AG09309 (cell line): Measurements from ENCODE around the gene SERF2.
"Not testable (repeated sequence)": the region's sequence is repeated elsewhere in the genome, so short reads cannot be mapped to it uniquely, and the experiment has no call there.

Source experiments
- DNase-seq: peaks from one replicate; pipeline ENCODE4 v3.0.0-alpha.2; 2010; ENCODE audit warnings: low read depth
- H3K4me3 ChIP-seq: 2 replicates; pipeline ENCODE4 v1.5.1; 2011; ENCODE audit warnings: mild to moderate bottlenecking, low read depth, low read length, moderate library complexity; ENCODE audit not compliant: control insufficient read depth
- TF ChIP-seq, protein P1 (sequence below): IDR thresholded peaks from 2 replicates; pipeline ENCODE4 v1.5.1; 2011; ENCODE audit warnings: mild to moderate bottlenecking, low read depth, low read length, inconsistent platforms; ENCODE audit not compliant: insufficient read depth, control insufficient read depth; ENCODE audit errors: missing control alignments

The SERF2 gene

DNA sequence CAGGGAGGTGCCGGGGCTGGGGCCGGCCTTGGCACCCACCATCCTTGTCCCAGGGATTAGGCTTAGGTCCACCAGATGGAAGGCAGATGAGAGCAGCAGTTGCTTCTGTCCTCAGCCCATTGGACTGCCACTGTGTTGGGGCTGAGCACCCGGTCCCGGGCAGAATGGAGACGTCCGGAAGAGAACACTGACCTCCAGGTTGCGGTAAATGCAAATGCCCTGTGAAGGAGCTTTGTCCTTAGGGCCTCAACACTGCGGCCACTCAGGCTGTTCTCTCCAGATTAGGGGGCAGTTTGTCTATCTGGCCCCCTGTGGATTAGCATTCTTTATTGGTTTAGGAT is 7.8 kb downstream of the SERF2 start, which contains the start of gene SERINC4:
Gene SERINC4 (minus strand): TSS at position 276 of the 341 bp plus-strand sequence. CDS start 234 bp downstream, at position 42.
- no peak for DNase-seq
- TF ChIP-seq, protein P1, sequence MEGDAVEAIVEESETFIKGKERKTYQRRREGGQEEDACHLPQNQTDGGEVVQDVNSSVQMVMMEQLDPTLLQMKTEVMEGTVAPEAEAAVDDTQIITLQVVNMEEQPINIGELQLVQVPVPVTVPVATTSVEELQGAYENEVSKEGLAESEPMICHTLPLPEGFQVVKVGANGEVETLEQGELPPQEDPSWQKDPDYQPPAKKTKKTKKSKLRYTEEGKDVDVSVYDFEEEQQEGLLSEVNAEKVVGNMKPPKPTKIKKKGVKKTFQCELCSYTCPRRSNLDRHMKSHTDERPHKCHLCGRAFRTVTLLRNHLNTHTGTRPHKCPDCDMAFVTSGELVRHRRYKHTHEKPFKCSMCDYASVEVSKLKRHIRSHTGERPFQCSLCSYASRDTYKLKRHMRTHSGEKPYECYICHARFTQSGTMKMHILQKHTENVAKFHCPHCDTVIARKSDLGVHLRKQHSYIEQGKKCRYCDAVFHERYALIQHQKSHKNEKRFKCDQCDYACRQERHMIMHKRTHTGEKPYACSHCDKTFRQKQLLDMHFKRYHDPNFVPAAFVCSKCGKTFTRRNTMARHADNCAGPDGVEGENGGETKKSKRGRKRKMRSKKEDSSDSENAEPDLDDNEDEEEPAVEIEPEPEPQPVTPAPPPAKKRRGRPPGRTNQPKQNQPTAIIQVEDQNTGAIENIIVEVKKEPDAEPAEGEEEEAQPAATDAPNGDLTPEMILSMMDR: no peak
- H3K4me3 ChIP-seq: peak within 1 kb of the TSS; percentile 95

DNA sequence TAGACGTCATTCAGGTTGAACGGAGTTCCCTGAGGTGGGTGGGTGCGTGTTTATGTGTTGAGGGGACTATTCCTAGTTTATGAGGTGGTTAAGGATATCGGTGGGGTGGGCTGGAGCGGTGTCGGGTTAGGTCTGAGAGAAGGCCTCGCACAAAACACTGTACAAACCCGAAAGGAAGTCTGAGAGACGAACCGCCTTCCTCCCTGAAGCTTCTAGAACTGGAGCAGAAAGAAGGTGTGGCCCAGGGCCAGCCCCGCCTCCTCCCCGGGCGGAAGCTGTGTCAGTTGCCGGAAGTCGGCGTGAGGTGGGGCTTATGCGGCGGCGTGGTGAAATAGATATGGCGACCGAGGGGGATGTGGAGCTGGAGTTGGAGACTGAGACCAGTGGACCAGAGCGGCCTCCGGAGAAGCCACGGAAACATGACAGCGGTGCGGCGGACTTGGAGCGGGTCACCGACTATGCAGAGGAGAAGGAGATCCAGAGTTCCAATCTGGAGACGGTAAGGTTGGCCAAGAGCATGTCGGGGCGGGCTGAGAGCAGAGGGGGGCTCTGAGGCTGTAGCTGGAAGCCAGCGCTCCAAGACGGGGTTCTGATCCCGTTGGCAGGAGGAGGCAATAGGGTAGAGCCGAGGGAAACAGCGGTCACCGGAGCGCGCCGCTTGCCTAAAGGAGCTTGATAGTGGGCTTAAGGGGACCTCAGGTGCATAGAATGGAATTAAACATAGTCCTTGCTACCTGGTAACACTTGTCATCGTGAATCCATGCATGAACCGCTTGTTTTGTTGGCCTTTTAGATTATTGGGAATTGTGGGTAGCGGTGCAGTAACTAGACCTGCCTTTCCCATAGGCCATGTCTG is 8.4 kb downstream of the SERF2 start, which contains the start of gene HYPK:
Gene HYPK (plus strand): TSS at position 314 of the 856 bp plus-strand sequence. CDS start 24 bp downstream, at position 338.
- DNase-seq: peak; percentile 42
- TF ChIP-seq, protein P1: no peak

DNA sequence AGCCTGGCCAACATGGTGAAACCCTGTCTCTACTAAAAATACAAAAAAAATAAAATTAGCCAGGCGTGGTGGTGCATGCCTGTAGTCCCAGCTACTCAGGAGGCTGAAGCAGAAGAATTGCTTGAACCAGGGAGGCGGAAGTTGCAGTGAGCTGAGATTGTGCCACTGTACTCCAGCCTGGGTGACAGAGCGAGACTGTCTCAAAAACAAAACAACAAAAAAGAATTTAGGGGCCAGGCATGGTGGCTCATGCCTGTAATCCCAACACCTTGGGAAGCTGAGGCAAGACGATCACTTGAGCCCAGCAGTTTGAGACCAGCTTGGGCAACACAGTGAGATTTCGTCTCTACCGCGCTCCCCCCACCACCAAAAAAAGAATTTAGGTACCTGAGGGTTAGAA is 10.6 kb downstream of the SERF2 start:
- H3K4me3 ChIP-seq, DNase-seq: not testable (repeated sequence)

More for the DNA sequence above, 8.4 kb downstream of the SERF2 start, which contains the start of gene HYPK:
- peak within 1 kb of the TSS; percentile 95 for H3K4me3 ChIP-seq

DNA sequence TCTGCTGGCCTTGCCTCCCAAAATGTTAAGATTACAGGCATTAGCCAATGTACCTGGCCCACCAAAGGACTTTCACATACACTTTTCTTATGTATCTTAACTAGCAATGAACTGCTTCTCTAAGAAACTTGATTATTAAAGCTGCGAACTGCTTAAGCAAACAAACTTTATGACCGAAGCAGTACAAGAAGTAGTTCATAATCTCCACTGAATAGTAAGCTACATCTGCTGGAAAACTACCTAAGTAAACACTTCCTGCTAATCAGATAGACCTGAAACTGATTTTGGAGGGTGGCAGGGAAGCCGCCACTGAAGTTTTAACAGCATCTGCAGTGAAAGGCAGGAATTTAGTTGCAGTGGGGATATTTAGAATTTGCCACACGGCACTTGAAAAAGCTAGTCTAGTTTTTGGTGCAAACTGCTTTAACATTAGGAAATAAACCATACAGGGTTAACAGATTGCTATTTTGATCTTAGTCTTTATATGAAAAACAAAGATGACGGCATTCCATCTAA is 16.4 kb downstream of the SERF2 start:
- DNase-seq: no peak
- TF ChIP-seq, protein P1: no peak
- no peak overlapping the region for H3K4me3 ChIP-seq

DNA sequence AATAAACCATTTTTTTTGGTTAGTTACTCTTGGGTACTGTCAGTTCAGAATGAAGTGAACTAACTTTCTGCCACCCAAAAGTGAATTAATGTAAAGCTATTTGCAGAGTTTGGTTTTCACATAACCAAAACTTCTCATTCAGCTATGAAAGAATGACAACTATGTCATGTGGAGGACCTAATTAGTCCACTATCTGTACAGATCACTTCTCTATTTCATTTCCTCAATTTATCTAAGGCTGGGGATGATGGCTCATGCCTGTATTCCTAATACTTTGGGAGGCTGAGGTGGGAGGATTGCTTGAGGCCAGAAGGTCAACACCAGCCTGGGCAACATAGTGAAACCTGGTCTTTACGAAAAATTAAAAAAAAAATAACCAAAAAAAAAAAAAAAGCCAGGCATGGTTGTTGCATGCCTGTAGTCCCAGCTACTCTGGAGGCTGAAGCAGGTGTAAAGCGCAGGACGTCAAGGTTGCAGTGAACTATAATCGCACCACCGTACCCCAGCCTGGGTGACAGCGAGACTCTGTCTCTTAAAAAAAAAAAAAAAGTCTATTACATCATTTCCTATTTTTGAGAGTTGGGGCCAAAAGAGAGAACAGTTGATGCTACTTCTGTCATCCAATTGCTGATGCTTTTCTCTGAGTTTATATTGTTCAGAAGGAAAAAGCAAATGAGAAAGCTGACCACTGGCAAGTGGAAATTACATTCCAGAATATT is 17.0 kb downstream of the SERF2 start:
- TF ChIP-seq, protein P1: no peak
- H3K4me3 ChIP-seq: no peak overlapping the region
- DNase-seq: no peak

DNA sequence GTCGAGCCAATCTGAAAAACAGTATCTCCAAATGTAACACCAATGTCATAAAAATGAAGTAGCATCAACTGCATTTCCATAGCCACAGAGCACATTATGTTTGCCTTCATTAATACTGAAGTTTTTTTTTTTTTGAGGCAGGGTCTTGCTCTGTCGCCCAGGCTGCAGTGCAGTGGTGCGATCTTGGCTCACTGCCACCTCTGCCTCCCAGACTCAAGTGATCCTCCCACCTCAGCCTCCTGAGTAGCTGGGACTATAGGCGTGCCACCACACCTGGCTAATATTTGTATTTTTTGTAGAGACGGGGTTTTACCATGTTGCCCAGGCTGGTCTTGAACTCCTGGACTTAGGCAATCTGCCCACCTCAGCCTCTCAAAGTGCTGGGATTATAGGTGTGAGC is 22.9 kb downstream of the SERF2 start:
- H3K4me3 ChIP-seq, DNase-seq: not testable (repeated sequence)

DNA sequence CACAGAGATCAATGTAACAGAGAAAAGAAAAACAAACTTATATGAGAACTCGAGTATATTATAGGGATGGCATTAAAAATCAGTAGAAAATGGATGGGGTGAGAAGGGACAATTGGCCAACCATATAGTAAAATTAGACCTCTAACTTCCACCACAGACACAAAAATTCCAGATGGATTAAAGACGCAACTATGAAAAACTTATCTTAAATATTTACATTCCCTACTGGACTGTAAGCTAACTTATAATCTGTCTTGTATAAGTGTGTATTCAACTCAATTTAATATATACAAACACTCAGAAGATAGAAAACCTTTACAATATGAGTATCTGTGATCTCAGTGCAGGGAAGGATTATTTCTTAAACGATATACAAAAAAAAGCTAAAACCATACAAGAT is 29.4 kb downstream of the SERF2 start:
- no peak overlapping the region for H3K4me3 ChIP-seq
- DNase-seq: no peak
- TF ChIP-seq, protein P1: no peak
